PC-3 (cell line): ENCODE results near the gene DHX30. TPM values are rescaled to one million over a fixed set of nuclear protein-coding genes. Genes with fewer than 3 reads are reported as not detected.

ENCODE experiments used
- ATAC-seq: fragments of 200-7000 bp; cut with Tn5 transposase; 2 replicates; pipeline ENCODE4 v1.9.1; 2020; ENCODE audit warnings: mild to moderate bottlenecking, moderate library complexity
- BruUV-seq: library from RNA; stranded (reverse); fragments of 400-500 nt; replicated peaks from 2 replicates; lab custom pipeline; 2021; lab: Mats Ljungman, UMichigan
- CTCF ChIA-PET: fragments of 300-600 bp; sonication (Branson Sonifier 250); formaldehyde crosslinking; loops from one replicate; lab custom pipeline; 2022; ENCODE audit warnings: antibody characterized with exemption; lab: Charles Lee
- POLR2A ChIA-PET: fragments of 300-600 bp; sonication (Branson Sonifier 250); formaldehyde crosslinking; loops from one replicate; lab custom pipeline; 2022; ENCODE audit warnings: antibody characterized with exemption; ENCODE audit not compliant: unreplicated experiment; lab: Charles Lee
- DNase-seq: peaks from one replicate; pipeline ENCODE4 v3.0.0-alpha.2; 2015
- H2AFZ ChIP-seq: fragments of 300-600 bp; sonication (generic); 2 replicates; pipeline ENCODE4 v1.6.0; 2016; ENCODE audit warnings: antibody characterized with exemption, low read length
- H3F3A ChIP-seq: fragments of 300-600 bp; sonication (generic); one replicate; pipeline ENCODE4 v1.6.0; 2017; ENCODE audit warnings: antibody characterized with exemption, low read length, control low read depth, mild to moderate bottlenecking; ENCODE audit not compliant: unreplicated experiment
- H3K27ac ChIP-seq: fragments of 300-600 bp; sonication (generic); 2 replicates; pipeline ENCODE4 v1.5.1; 2016; ENCODE audit warnings: mild to moderate bottlenecking, low read length
- H3K27me3 ChIP-seq: fragments of 300-600 bp; sonication (generic); 2 replicates; pipeline ENCODE4 v1.6.1; 2016; ENCODE audit warnings: low read length, mixed read lengths
- H3K36me3 ChIP-seq: fragments of 300-600 bp; sonication (generic); 2 replicates; pipeline ENCODE4 v1.6.1; 2016; ENCODE audit warnings: low read depth, mixed run types, low read length, mixed read lengths
- H3K4me1 ChIP-seq: fragments of 300-600 bp; sonication (generic); 2 replicates; pipeline ENCODE4 v1.5.1; 2016; ENCODE audit warnings: low read length; ENCODE audit not compliant: insufficient read depth
- H3K4me2 ChIP-seq: fragments of 300-600 bp; sonication (generic); 2 replicates; pipeline ENCODE4 v1.6.0; 2016; ENCODE audit warnings: low read length
- H3K4me3 ChIP-seq: fragments of 300-600 bp; sonication (generic); 2 replicates; pipeline ENCODE4 v1.5.1; 2016; ENCODE audit warnings: mild to moderate bottlenecking, low read length, mixed read lengths
- H3K79me2 ChIP-seq: fragments of 300-600 bp; sonication (generic); 2 replicates; pipeline ENCODE4 v1.6.1; 2017; ENCODE audit warnings: low read length, mixed read lengths
- H3K9ac ChIP-seq: fragments of 300-600 bp; sonication (generic); 2 replicates; pipeline ENCODE4 v1.6.0; 2016; ENCODE audit warnings: mild to moderate bottlenecking, low read length
- H3K9me2 ChIP-seq: fragments of 300-600 bp; sonication (generic); replicated peaks from 2 replicates; pipeline ENCODE4 v1.6.1; 2016; ENCODE audit warnings: mixed run types, low read length, mixed read lengths
- H3K9me3 ChIP-seq: fragments of 300-600 bp; sonication (generic); 2 replicates; pipeline ENCODE4 v1.6.1; 2016; ENCODE audit warnings: low read length, mixed read lengths
- H4K20me1 ChIP-seq: fragments of 300-600 bp; sonication (generic); 2 replicates; pipeline ENCODE4 v1.6.1; 2016; ENCODE audit warnings: low read length, mixed read lengths
- EZH2 ChIP-seq: fragments of 300-600 bp; sonication (generic); IDR thresholded peaks from one replicate; pipeline ENCODE4 v1.6.1; 2017; ENCODE audit warnings: antibody characterized with exemption, mild to moderate bottlenecking, low read length; ENCODE audit not compliant: unreplicated experiment
- EZH2phosphoT487 ChIP-seq: fragments of 300-600 bp; sonication (generic); IDR thresholded peaks from 2 replicates; pipeline ENCODE4 v1.6.1; 2018; ENCODE audit warnings: mild to moderate bottlenecking, antibody characterized with exemption, low read length, borderline replicate concordance
- intact Hi-C: fragments of 100-400 bp; cut with micrococcal nuclease; formaldehyde crosslinking; loops from 2 replicates; pipeline ENCODE4 v1.9.0; 2023
- total RNA-seq: library from RNA; depleted of rRNA; stranded (reverse); fragments of >200 nt; gene quantifications from 2 replicates; pipeline ENCODE4 v1.2.3, GENCODE V29; 2014
- TF ChIP-seq, protein P1 (sequence below): fragments of 300-600 bp; sonication (generic); conservative IDR thresholded peaks from 2 replicates; pipeline ENCODE4 v1.5.1; 2017; ENCODE audit warnings: antibody characterized with exemption, low read depth, mild to moderate bottlenecking, low read length

Gene DHX30
- total RNA-seq, 1 experiment from 2014 or later, result 152 TPM

DNA sequence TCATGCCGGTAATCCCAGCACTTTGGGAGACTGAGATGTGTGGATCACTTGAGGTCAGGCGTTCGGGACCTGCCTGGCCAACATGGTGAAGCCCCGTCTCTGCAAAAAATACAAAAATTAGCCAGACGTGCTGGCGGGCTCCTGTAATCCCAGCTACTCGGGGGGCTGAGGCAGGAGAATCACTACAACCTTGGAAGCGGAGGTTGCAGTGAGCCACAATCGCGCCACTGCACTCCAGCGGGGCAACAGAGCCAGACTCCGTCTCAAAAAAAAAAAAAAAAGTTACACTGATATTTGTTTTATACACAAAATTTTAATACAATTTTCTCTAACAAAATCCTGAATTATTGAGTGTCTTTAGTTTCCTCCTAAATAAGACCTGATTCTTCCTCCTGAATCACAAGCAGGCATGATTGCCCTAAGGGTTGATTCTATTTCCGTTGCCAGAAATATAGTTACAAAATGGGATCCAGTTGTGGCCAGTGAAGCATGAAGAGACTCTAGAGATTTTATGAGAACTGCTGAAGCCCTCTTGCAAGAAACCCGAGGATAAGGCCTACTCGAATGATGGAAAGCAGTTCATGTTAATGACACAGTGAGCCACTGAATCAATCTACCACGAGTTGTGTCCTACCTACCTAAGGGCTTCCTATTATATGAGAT, 11.6 kb upstream of the DHX30 start:
- ATAC-seq (no peak), DNase-seq (no peak)
- no peak overlapping the region for H3K27ac ChIP-seq
- H3K4me1 ChIP-seq, result no peaks in the 10 kb centered on the region
- no peak overlapping the region for H3K4me2 ChIP-seq
- TF ChIP-seq, protein P1, sequence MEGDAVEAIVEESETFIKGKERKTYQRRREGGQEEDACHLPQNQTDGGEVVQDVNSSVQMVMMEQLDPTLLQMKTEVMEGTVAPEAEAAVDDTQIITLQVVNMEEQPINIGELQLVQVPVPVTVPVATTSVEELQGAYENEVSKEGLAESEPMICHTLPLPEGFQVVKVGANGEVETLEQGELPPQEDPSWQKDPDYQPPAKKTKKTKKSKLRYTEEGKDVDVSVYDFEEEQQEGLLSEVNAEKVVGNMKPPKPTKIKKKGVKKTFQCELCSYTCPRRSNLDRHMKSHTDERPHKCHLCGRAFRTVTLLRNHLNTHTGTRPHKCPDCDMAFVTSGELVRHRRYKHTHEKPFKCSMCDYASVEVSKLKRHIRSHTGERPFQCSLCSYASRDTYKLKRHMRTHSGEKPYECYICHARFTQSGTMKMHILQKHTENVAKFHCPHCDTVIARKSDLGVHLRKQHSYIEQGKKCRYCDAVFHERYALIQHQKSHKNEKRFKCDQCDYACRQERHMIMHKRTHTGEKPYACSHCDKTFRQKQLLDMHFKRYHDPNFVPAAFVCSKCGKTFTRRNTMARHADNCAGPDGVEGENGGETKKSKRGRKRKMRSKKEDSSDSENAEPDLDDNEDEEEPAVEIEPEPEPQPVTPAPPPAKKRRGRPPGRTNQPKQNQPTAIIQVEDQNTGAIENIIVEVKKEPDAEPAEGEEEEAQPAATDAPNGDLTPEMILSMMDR, result no peak
- TF ChIP-seq EZH2phosphoT487, result no peak
- intact Hi-C loops, result no loop called here
- no peaks in the 10 kb centered on the region for H3K9me3 ChIP-seq
- H3K9ac ChIP-seq, result no peak overlapping the region
- H3F3A ChIP-seq, result no peaks in the 10 kb centered on the region
- CTCF ChIA-PET, result no interaction called here
- no peaks in the 10 kb centered on the region for H3K79me2 ChIP-seq
- no peaks in the 10 kb centered on the region for H4K20me1 ChIP-seq
- POLR2A ChIA-PET, result no interaction called here
- no peaks in the 10 kb centered on the region for H3K36me3 ChIP-seq
- no peaks in the 10 kb centered on the region for H3K27me3 ChIP-seq
- H3K9me2 ChIP-seq, result no peaks in the 10 kb centered on the region
- H2AFZ ChIP-seq, result 0 out of 2 replicates have a peak overlapping the region, but pooled peaks have one; percentile 12
- no TSS peak for BruUV-seq
- no peak overlapping the region for H3K4me3 ChIP-seq

DNA sequence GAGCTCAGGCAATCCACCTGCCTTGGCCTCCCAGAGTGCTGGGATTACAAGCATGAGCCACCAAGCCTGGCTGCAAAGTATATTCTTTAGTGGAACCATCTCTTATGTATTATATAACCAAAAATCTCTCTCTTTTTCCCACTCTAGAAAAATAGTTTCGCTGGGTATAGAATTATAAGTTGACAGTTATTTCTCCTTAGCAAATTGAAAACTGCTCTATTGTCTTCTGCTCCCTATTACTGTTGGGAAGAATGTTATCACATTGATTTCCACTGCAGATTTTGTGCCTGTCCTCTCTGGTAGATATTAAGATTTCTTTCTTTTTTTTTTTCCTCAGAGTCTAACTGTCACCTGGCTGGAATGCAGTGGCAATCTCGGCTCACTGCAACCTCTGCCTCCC, 10.2 kb upstream of the DHX30 start:
- TF ChIP-seq, protein P1, result no peak
- TF ChIP-seq EZH2phosphoT487 (no peak), EZH2 (no peak)
- Histone ChIP-seq H3K27me3 (no peaks in the 10 kb centered on the region), H3K9ac (no peak overlapping the region)

DNA sequence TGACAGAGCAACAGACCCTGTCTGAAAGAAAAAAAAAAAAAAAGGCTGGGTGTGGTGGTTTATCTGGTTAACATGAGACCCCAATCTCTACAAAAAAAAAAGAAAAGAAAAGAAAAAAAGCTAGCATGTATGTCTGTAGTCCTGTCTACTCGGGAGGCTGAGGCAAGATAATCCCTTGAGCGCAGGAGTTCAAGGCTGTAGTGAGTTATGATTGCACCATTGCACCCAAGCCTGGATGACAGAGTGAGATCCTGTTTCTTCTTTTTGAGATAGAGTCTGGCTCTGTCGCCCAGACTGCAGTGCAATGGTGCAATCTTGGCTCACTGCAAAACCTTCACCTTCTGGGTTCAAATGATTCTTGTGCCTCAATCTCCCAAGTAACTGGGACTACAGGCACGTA, 8.4 kb upstream of the DHX30 start:
- no TSS peak for BruUV-seq
- H3K4me2 ChIP-seq, result no peak overlapping the region
- H3K27ac ChIP-seq, result no peak overlapping the region
- no peak overlapping the region for H2AFZ ChIP-seq
- no peaks in the 10 kb centered on the region for H3K36me3 ChIP-seq
- H4K20me1 ChIP-seq, result no peaks in the 10 kb centered on the region
- TF ChIP-seq, protein P1, result no peak
- TF ChIP-seq EZH2phosphoT487 (no peak), EZH2 (no peak)
- ChIA-PET POLR2A (no interaction called here), CTCF (interaction anchor here (0.6 kb wide), 1 partner anchor 272 kb away, joined by 7 read pairs; no protein-coding TSS in a partner anchor)
- no peaks in the 10 kb centered on the region for H3K27me3 ChIP-seq
- H3K4me3 ChIP-seq, result no peak overlapping the region
- intact Hi-C loops, result no loop called here
- no peak for ATAC-seq
- H3F3A ChIP-seq, result no peaks in the 10 kb centered on the region
- no peak for DNase-seq
- H3K9me3 ChIP-seq, result no peaks in the 10 kb centered on the region
- H3K79me2 ChIP-seq, result no peaks in the 10 kb centered on the region
- H3K4me1 ChIP-seq, result no peaks in the 10 kb centered on the region
- no peaks in the 10 kb centered on the region for H3K9me2 ChIP-seq
- no peak overlapping the region for H3K9ac ChIP-seq

More for the DNA sequence above, 10.2 kb upstream of the DHX30 start:
- DNase-seq (no peak), ATAC-seq (no peak)
- intact Hi-C loops, result no loop called here
- H3K4me2 ChIP-seq, result no peak overlapping the region
- BruUV-seq, result no TSS peak
- no peaks in the 10 kb centered on the region for H3K9me3 ChIP-seq
- CTCF ChIA-PET, result no interaction called here
- H3K79me2 ChIP-seq, result no peaks in the 10 kb centered on the region
- no peak overlapping the region for H3K27ac ChIP-seq
- no peak overlapping the region for H3K4me3 ChIP-seq
- H3K9me2 ChIP-seq, result no peaks in the 10 kb centered on the region
- H3F3A ChIP-seq, result no peaks in the 10 kb centered on the region
- no peak overlapping the region for H2AFZ ChIP-seq
- H3K4me1 ChIP-seq, result no peaks in the 10 kb centered on the region
- no peaks in the 10 kb centered on the region for H4K20me1 ChIP-seq
- H3K36me3 ChIP-seq, result no peaks in the 10 kb centered on the region
- POLR2A ChIA-PET, result no interaction called here
